Putamen (tissue), 1 donor: Measurements from ENCODE around the gene PHC3.

Experiments used
- DNase-seq: peaks from one replicate; pipeline ENCODE4 v3.0.0-alpha.2; 2016; ENCODE audit warnings: low spot score

The PHC3 gene

GRCh38 chr3:170078620-170079281, 102.8 kb downstream of the PHC3 start:
- no peak for DNase-seq

- DNase-seq, result no peak
These were observed 104.2 kb downstream of the PHC3 start for GRCh38 chr3:170077361-170077760.

GRCh38 chr3:170076715-170077238, 104.8 kb downstream of the PHC3 start:
- DNase-seq, result no peak

- DNase-seq, result no peak
These were observed 106.0 kb downstream of the PHC3 start for GRCh38 chr3:170075441-170076091.

- no peak for DNase-seq
These were observed 117.4 kb downstream of the PHC3 start for GRCh38 chr3:170064108-170064507.

- DNase-seq, result no peak
These were observed 117.8 kb downstream of the PHC3 start for GRCh38 chr3:170063691-170064090.

GRCh38 chr3:170062769-170063168, 118.8 kb downstream of the PHC3 start:
- no peak for DNase-seq

GRCh38 chr3:170062068-170062467, 119.5 kb downstream of the PHC3 start:
- DNase-seq, result no peak

GRCh38 chr3:170059447-170059846, 122.1 kb downstream of the PHC3 start:
- DNase-seq, result no peak

- no peak for DNase-seq
These were observed 123.4 kb downstream of the PHC3 start for GRCh38 chr3:170058127-170058526.

GRCh38 chr3:170057550-170057949, 124.0 kb downstream of the PHC3 start:
- no peak for DNase-seq

- DNase-seq, result no peak
These were observed 124.7 kb downstream of the PHC3 start for GRCh38 chr3:170056710-170057454.

- DNase-seq, result no peak
These were observed 126.3 kb downstream of the PHC3 start for GRCh38 chr3:170055209-170055608.

- DNase-seq, result no peak
These were observed 127.3 kb downstream of the PHC3 start for GRCh38 chr3:170054204-170054603.

GRCh38 chr3:170052398-170052797, 129.1 kb downstream of the PHC3 start:
- DNase-seq, result no peak

- DNase-seq, result no peak
These were observed 130.8 kb downstream of the PHC3 start for GRCh38 chr3:170050753-170051152.

- DNase-seq, result no peak
These were observed 132.2 kb downstream of the PHC3 start for GRCh38 chr3:170049146-170050000.

GRCh38 chr3:170047133-170047404, 134.5 kb downstream of the PHC3 start:
- no peak for DNase-seq

- DNase-seq, result no peak
These were observed 135.0 kb downstream of the PHC3 start for GRCh38 chr3:170046269-170047132.

- DNase-seq, result peak; percentile 17
These were observed 136.7 kb downstream of the PHC3 start for GRCh38 chr3:170044795-170045244.

GRCh38 chr3:170044271-170044670, 137.3 kb downstream of the PHC3 start:
- no peak for DNase-seq
